ENCODE measurements around the gene SETD1B.
"Not testable (repeated sequence)": the region's sequence is repeated elsewhere in the genome, so short reads cannot be mapped to it uniquely, and the experiment has no call there.

SETD1B gene

DNA sequence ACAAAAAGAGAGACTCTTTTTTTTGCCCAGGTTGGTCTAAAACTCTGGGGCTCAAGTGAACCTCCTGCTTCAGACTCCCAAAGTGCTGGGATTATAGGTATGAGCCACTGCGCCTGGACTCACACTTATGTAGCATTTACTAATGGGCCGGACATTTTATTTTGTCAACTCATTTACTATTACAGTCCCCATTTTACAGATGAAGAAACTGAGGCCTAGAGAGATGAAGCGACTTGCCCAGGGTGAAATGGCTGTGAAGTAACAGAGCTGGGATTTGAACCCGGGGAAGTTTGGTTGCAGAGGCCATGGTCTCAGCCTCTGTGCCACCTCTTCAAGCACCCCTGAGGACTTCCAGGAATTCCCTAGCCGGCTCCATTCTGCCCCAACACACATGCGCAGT is 45.4 kb downstream of the SETD1B start:
- Histone ChIP-seq H3K79me2 (ENCODE audit: low read length) (no peaks in the 10 kb centered on the region), H3K4me3 (ENCODE audit: low read length) (no peak overlapping the region), H2AFZ (ENCODE audit: low read length) (no peak overlapping the region), H3K9me3 (replicated peaks; ENCODE audit: insufficient read depth, low read length) (no peaks in the 10 kb centered on the region), H3K4me1 (ENCODE audit: low read length) (no peaks in the 10 kb centered on the region), H4K20me1 (ENCODE audit: insufficient read depth, low read length) (no peaks in the 10 kb centered on the region), H3K9ac (ENCODE audit: low read length) (no peak overlapping the region), H3F3A (ENCODE audit: insufficient read depth, low read length) (no peaks in the 10 kb centered on the region), H3K27ac (ENCODE audit: low read length) (no peak overlapping the region), H3K4me2 (ENCODE audit: low read depth, low read length) (no peak overlapping the region), H3K36me3 (replicated peaks; ENCODE audit: insufficient read depth, low read length) (no peaks in the 10 kb centered on the region), H3K9me2 (replicated peaks; ENCODE audit: insufficient read depth, low read length) (no peaks in the 10 kb centered on the region), H3K27me3 (replicated peaks; ENCODE audit: insufficient read depth, low read length) (no peaks in the 10 kb centered on the region)
- DNase-seq, result no peak
- TF ChIP-seq, protein P1, sequence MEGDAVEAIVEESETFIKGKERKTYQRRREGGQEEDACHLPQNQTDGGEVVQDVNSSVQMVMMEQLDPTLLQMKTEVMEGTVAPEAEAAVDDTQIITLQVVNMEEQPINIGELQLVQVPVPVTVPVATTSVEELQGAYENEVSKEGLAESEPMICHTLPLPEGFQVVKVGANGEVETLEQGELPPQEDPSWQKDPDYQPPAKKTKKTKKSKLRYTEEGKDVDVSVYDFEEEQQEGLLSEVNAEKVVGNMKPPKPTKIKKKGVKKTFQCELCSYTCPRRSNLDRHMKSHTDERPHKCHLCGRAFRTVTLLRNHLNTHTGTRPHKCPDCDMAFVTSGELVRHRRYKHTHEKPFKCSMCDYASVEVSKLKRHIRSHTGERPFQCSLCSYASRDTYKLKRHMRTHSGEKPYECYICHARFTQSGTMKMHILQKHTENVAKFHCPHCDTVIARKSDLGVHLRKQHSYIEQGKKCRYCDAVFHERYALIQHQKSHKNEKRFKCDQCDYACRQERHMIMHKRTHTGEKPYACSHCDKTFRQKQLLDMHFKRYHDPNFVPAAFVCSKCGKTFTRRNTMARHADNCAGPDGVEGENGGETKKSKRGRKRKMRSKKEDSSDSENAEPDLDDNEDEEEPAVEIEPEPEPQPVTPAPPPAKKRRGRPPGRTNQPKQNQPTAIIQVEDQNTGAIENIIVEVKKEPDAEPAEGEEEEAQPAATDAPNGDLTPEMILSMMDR (IDR thresholded peaks at IDR 0.05; ENCODE audit: low read length), result no peak
- TF ChIP-seq EZH2phosphoT487 (IDR thresholded peaks at IDR 0.05; ENCODE audit: low read length) (no peak), EZH2 (optimal IDR thresholded peaks at IDR 0.05; ENCODE audit: low read depth, low read length) (no peak)

DNA sequence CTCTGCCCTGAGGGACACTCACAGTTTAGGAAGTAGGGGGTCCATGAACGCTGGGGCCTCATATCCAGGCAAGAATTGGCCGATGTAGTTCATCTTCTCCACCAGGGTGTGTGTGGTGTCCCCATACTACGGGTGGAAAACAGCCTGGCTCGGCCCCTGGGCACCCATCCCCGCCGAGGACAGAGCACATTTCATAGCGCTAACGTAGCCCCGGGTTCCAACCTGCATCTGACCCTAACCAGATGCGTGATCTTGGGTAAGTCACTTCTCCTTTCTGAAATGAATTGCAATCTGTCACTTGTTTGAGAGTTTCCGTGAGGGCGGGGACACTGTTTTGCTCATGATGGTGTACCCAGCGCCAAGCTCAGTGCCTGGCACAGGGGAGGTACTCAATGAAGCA is 45.9 kb downstream of the SETD1B start:
- H2AFZ ChIP-seq (ENCODE audit: low read length), result no peak overlapping the region
- H3K27ac ChIP-seq (ENCODE audit: low read length), result no peak overlapping the region

DNA sequence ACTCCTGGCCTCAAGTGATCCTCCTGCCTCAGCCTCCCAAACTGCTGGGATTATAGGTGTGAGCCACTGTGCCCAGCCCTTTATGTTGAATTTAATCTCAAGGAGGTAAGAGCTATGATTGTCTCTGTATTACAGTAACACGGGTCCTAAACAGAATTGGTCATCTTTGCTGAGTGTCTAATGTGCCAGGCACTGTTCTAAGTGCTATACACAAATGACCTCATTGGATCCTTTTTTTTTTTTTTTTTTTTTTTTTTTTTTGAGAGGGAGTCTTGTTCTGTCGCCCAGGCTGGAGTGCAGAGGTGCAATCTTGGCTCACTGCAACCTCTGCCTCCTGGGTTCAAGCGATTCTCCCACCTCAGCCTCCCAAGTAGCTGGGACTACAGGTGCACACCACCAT is 48.6 kb downstream of the SETD1B start:
- H3K79me2 ChIP-seq (ENCODE audit: low read length); H3K9me3 ChIP-seq (replicated peaks; ENCODE audit: insufficient read depth, low read length); H3K36me3 ChIP-seq (replicated peaks; ENCODE audit: insufficient read depth, low read length); H3F3A ChIP-seq (ENCODE audit: insufficient read depth, low read length); H4K20me1 ChIP-seq (ENCODE audit: insufficient read depth, low read length); H3K9ac ChIP-seq (ENCODE audit: low read length); H3K4me1 ChIP-seq (ENCODE audit: low read length); H2AFZ ChIP-seq (ENCODE audit: low read length); DNase-seq; H3K4me3 ChIP-seq (ENCODE audit: low read length); H3K27ac ChIP-seq (ENCODE audit: low read length); H3K27me3 ChIP-seq (replicated peaks; ENCODE audit: insufficient read depth, low read length); H3K4me2 ChIP-seq (ENCODE audit: low read depth, low read length); H3K9me2 ChIP-seq (replicated peaks; ENCODE audit: insufficient read depth, low read length): not testable (repeated sequence)

More for the DNA sequence above, 45.9 kb downstream of the SETD1B start:
- no peak overlapping the region for H3K9ac ChIP-seq (ENCODE audit: low read length)
- H3F3A ChIP-seq (ENCODE audit: insufficient read depth, low read length), result no peaks in the 10 kb centered on the region
- no peak for TF ChIP-seq EZH2 (optimal IDR thresholded peaks at IDR 0.05; ENCODE audit: low read depth, low read length)
- TF ChIP-seq, protein P1 (IDR thresholded peaks at IDR 0.05; ENCODE audit: low read length), result no peak
- TF ChIP-seq EZH2phosphoT487 (IDR thresholded peaks at IDR 0.05; ENCODE audit: low read length), result no peak
- no peaks in the 10 kb centered on the region for H4K20me1 ChIP-seq (ENCODE audit: insufficient read depth, low read length)
- no peaks in the 10 kb centered on the region for H3K27me3 ChIP-seq (replicated peaks; ENCODE audit: insufficient read depth, low read length)
- H3K9me2 ChIP-seq (replicated peaks; ENCODE audit: insufficient read depth, low read length), result no peaks in the 10 kb centered on the region
- H3K36me3 ChIP-seq (replicated peaks; ENCODE audit: insufficient read depth, low read length), result no peaks in the 10 kb centered on the region
- H3K4me1 ChIP-seq (ENCODE audit: low read length), result no peaks in the 10 kb centered on the region
- H3K4me2 ChIP-seq (ENCODE audit: low read depth, low read length), result no peak overlapping the region
- DNase-seq, result no peak
- H3K9me3 ChIP-seq (replicated peaks; ENCODE audit: insufficient read depth, low read length), result no peaks in the 10 kb centered on the region
- H3K4me3 ChIP-seq (ENCODE audit: low read length), result no peak overlapping the region
- H3K79me2 ChIP-seq (ENCODE audit: low read length), result no peaks in the 10 kb centered on the region

DNA sequence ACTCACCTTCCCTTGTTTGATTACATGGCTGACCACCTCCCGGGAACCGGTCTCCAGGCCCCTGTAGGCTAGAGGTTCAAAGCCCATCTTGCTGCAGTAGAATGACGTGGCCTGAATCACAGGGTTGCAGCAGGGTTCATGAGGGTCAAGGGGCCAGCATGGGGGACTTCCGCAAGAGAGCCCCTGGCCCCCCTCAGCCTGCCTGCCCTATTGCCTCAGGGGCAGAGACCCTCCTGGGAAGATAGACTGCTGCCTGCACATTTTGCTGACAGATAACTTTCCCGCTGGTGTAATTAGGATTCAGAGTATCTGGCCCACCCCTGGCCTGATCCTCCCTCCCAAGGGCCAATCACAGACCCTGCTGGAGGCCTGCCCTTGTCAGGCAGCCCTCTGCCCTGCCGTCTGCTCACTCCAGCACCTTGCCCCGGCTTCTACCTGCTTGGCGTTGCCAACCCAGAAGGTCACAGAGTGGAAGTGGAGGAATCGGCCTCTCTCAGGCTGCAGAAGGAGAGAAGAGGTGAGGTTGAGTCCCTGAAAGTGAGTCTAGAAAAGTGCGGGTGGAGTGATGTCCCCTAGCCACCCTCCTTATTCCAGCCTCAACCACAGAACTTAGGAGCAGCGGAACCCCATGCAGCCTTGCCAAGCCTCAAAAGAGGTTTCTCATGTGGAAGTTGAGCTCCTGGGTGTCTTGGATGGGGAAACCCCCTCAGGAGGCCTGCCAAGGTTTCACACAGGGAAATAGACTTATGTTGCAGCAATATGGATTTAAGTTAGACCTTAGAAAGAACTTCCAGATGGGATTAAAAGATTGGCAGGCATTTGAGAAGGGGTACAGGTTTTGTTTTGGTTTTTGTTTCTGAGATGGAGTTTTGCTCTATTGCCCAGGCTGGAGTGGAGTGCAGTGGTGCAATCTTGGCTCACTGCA is 53.8 kb downstream of the SETD1B start:
- no peak for DNase-seq
- no peak for TF ChIP-seq EZH2phosphoT487 (IDR thresholded peaks at IDR 0.05; ENCODE audit: low read length)
- TF ChIP-seq EZH2 (optimal IDR thresholded peaks at IDR 0.05; ENCODE audit: low read depth, low read length), result no peak
- TF ChIP-seq, protein P1 (IDR thresholded peaks at IDR 0.05; ENCODE audit: low read length), result no peak
- H3K9me3 ChIP-seq (replicated peaks; ENCODE audit: insufficient read depth, low read length), result no peaks in the 10 kb centered on the region
- H3K4me3 ChIP-seq (ENCODE audit: low read length), result no peak overlapping the region
- H3K27ac ChIP-seq (ENCODE audit: low read length), result no peak overlapping the region
- H2AFZ ChIP-seq (ENCODE audit: low read length), result no peak overlapping the region
- no peaks in the 10 kb centered on the region for H3K4me1 ChIP-seq (ENCODE audit: low read length)
- H3K9ac ChIP-seq (ENCODE audit: low read length), result no peak overlapping the region
- no peak overlapping the region for H3K4me2 ChIP-seq (ENCODE audit: low read depth, low read length)
- H3K36me3 ChIP-seq (replicated peaks; ENCODE audit: insufficient read depth, low read length), result no peaks in the 10 kb centered on the region
- H3K27me3 ChIP-seq (replicated peaks; ENCODE audit: insufficient read depth, low read length), result no peaks in the 10 kb centered on the region
- no peaks in the 10 kb centered on the region for H4K20me1 ChIP-seq (ENCODE audit: insufficient read depth, low read length)
- no peaks in the 10 kb centered on the region for H3F3A ChIP-seq (ENCODE audit: insufficient read depth, low read length)
- H3K9me2 ChIP-seq (replicated peaks; ENCODE audit: insufficient read depth, low read length), result no peaks in the 10 kb centered on the region
- no peaks in the 10 kb centered on the region for H3K79me2 ChIP-seq (ENCODE audit: low read length)
